ENCODE results near the gene FTO.

The FTO gene

DNA sequence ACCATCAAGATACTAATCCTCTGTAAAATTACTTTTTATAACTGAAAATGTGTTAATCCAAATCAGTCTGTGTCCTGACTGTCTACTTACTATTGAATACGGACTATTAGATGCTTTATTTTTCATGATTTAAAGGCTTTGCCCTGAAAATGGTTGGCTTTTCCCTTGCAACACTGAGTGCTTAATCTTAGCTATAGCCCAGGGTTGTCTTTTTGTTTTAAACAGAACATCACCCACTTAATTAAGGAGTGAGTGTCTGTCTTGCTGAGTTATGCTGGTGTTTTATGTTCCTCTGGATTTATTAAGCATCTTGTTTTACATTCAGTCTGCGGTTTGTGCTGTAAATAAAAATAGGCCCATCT, 11.0 kb downstream of the FTO start:
- H3K9ac ChIP-seq, result no peak overlapping the region

DNA sequence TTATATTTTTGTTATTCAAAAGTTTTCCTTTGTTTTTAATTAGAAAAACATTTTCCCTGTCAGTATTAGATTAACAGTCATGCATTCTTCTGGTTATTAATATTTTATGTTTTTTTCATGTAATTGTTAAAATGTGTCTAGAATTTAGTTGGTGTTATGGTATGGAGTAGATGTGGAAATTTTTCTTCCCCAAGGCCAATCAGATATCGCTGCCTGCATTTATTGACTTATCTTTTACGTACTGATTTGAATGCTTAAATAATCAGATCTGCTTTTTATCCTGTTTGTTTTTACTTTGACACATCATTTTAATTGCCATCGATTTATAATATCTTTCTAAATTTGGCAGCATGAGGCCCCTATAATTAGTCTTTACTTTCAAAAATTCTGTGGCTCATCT, 13.6 kb downstream of the FTO start:
- TF ChIP-seq, protein P1, sequence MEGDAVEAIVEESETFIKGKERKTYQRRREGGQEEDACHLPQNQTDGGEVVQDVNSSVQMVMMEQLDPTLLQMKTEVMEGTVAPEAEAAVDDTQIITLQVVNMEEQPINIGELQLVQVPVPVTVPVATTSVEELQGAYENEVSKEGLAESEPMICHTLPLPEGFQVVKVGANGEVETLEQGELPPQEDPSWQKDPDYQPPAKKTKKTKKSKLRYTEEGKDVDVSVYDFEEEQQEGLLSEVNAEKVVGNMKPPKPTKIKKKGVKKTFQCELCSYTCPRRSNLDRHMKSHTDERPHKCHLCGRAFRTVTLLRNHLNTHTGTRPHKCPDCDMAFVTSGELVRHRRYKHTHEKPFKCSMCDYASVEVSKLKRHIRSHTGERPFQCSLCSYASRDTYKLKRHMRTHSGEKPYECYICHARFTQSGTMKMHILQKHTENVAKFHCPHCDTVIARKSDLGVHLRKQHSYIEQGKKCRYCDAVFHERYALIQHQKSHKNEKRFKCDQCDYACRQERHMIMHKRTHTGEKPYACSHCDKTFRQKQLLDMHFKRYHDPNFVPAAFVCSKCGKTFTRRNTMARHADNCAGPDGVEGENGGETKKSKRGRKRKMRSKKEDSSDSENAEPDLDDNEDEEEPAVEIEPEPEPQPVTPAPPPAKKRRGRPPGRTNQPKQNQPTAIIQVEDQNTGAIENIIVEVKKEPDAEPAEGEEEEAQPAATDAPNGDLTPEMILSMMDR (conservative IDR thresholded peaks at IDR 0.05; ENCODE audit: low read depth, low read length), result no peak
- no peaks in the 10 kb centered on the region for H3K27me3 ChIP-seq (ENCODE audit: insufficient read depth, low read depth)
- no peak overlapping the region for H2AFZ ChIP-seq (ENCODE audit: low read depth)
- H3K4me2 ChIP-seq, result no peak overlapping the region
- H3K4me3 ChIP-seq (IDR thresholded peaks at IDR 0.05; ENCODE audit: insufficient read depth, low read depth, low read length), result no peak overlapping the region
- peaks cover 4% of the 10 kb centered on the region for H3K4me1 ChIP-seq (ENCODE audit: low read depth, poor library complexity, severe bottlenecking)
- H3K36me3 ChIP-seq (ENCODE audit: insufficient read depth), result no peaks in the 10 kb centered on the region
- H3K9ac ChIP-seq, result no peak overlapping the region
- H4K20me1 ChIP-seq (ENCODE audit: insufficient read depth), result no peaks in the 10 kb centered on the region
- H3K79me2 ChIP-seq (ENCODE audit: insufficient read depth, low read depth), result peaks cover 12% of the 10 kb centered on the region; the same call in 1 of the 2 replicates
- no peak overlapping the region for H3K27ac ChIP-seq

More for the DNA sequence above, 11.0 kb downstream of the FTO start:
- Histone ChIP-seq H3K27ac (no peak overlapping the region), H4K20me1 (ENCODE audit: insufficient read depth) (no peaks in the 10 kb centered on the region), H2AFZ (ENCODE audit: low read depth) (no peak overlapping the region), H3K4me1 (ENCODE audit: low read depth, poor library complexity, severe bottlenecking) (peaks cover 4% of the 10 kb centered on the region), H3K4me2 (no peak overlapping the region), H3K36me3 (ENCODE audit: insufficient read depth) (no peaks in the 10 kb centered on the region), H3K4me3 (IDR thresholded peaks at IDR 0.05; ENCODE audit: insufficient read depth, low read depth, low read length) (no peak overlapping the region), H3K79me2 (ENCODE audit: insufficient read depth, low read depth) (peaks cover 12% of the 10 kb centered on the region; the same call in 1 of the 2 replicates), H3K27me3 (ENCODE audit: insufficient read depth, low read depth) (no peaks in the 10 kb centered on the region)
- TF ChIP-seq, protein P1 (conservative IDR thresholded peaks at IDR 0.05; ENCODE audit: low read depth, low read length), result no peak

DNA sequence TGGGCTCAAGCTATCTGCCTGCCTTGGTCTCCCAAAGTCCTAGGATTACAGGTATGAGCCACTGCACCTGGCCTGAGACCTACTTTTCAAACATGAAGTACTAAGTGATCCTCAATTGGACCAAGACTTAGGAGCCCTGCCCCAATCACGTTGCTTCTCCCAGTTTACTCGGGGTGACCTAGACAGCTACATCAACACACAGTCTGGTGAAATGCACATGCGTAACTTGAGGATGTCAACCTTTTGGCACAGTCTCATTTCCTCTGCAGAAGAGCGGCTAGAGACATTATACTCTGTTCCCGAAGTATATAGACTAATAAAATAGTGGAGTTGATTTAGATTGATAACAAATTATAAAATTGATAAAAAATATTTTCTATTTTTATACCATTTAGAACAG, 17.1 kb downstream of the FTO start:
- Histone ChIP-seq H3K4me2 (no peak overlapping the region), H3K4me3 (IDR thresholded peaks at IDR 0.05; ENCODE audit: insufficient read depth, low read depth, low read length) (no peak overlapping the region), H4K20me1 (ENCODE audit: insufficient read depth) (no peaks in the 10 kb centered on the region), H2AFZ (ENCODE audit: low read depth) (no peak overlapping the region), H3K4me1 (ENCODE audit: low read depth, poor library complexity, severe bottlenecking) (peaks cover 4% of the 10 kb centered on the region), H3K27ac (no peak overlapping the region), H3K9ac (no peak overlapping the region), H3K36me3 (ENCODE audit: insufficient read depth) (no peaks in the 10 kb centered on the region), H3K79me2 (ENCODE audit: insufficient read depth, low read depth) (peaks cover 12% of the 10 kb centered on the region; the same call in 1 of the 2 replicates), H3K27me3 (ENCODE audit: insufficient read depth, low read depth) (no peaks in the 10 kb centered on the region)
- TF ChIP-seq, protein P1 (conservative IDR thresholded peaks at IDR 0.05; ENCODE audit: low read depth, low read length), result no peak

DNA sequence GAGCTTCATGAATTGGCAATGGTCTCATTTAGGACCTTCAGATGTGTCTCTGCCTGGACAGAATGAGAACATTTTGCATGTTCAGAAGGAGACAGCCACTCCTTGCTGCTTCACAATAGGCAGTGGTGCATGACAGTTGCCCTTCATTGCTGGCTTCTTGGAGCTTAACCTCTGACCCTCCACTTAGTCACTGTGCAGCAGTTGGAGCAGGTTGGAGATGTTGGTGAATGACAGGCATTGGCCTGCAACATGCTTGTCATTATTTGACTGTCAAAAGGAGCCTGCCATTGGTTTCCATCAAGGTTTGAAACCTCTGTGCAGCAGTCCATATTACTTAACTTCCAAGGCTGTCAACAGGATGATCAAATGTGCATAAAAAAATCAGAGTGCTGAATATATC, 22.7 kb downstream of the FTO start:
- Histone ChIP-seq H3K4me1 (ENCODE audit: low read depth, poor library complexity, severe bottlenecking) (no peaks in the 10 kb centered on the region), H3K9ac (no peak overlapping the region), H3K79me2 (ENCODE audit: insufficient read depth, low read depth) (no peaks in the 10 kb centered on the region), H3K4me2 (no peak overlapping the region), H3K27me3 (ENCODE audit: insufficient read depth, low read depth) (no peaks in the 10 kb centered on the region), H3K27ac (no peak overlapping the region), H4K20me1 (ENCODE audit: insufficient read depth) (no peaks in the 10 kb centered on the region), H3K4me3 (IDR thresholded peaks at IDR 0.05; ENCODE audit: insufficient read depth, low read depth, low read length) (no peak overlapping the region), H3K36me3 (ENCODE audit: insufficient read depth) (no peaks in the 10 kb centered on the region), H2AFZ (ENCODE audit: low read depth) (no peak overlapping the region)
- TF ChIP-seq, protein P1 (conservative IDR thresholded peaks at IDR 0.05; ENCODE audit: low read depth, low read length), result no peak
